ENCODE data around the gene SLC35F6.
"Not testable (repeated sequence)": the region's sequence is repeated elsewhere in the genome, so short reads cannot be mapped to it uniquely, and the experiment has no call there.

The SLC35F6 gene

DNA sequence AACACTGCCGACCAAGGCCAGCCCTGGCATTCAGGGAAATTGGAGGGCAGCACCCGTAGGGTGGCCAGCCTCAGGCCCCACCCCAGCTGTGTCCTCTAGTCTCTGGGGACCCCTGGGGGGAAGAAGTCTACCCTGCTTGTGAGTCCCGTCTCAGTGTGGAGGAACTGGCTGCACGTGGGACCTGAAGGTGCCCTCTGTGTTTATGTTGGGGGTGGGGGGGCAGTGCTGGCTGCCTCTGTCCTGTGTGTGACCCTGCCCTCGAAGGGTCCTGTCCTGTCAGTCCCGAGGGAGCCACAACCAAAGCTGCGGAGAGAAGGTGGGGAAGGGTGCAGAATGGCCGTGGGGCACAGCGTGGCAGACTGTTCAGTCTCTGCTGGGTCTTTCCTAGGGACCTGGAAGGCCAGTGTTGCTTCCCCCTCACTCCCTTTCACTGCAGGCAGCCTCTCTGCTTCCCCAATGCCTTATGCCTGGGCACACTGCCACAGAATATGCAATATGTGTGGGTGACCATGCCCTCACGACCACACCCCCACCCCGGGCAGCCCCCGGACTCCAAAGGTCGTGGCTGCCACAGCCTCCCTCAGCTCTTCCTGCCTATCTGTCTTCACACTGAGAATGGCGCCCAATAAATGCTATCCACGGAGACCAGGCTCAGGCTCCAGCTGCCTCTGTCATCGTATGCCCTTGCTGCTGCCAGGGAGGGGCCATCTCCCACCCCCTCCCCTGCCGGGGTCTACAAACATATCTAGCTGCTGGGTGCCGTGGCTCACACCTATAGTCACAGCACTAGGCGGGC is 33.3 kb upstream of the SLC35F6 start:
- no peak for DNase-seq (ENCODE audit: low spot score)

DNA sequence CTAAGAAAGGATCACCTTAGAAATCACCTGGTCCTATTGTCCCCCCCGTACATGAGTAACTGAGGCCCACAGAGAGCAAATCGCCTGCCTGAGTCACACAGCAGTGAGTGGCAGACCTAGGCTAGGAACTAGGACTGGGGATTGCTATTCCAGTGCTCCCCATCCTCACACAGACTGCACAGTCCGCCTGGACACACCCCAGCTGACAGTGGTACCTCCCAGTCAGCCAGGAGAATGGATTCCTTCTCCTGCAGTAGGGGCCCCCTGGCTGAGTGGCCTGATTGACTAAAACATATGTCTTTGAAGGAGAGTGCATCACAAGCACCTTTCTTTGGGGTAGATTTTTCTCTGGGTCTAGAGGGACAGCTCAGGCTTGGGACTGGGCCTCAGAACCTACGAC is 32.4 kb upstream of the SLC35F6 start:
- DNase-seq (ENCODE audit: low spot score): no peak

DNA sequence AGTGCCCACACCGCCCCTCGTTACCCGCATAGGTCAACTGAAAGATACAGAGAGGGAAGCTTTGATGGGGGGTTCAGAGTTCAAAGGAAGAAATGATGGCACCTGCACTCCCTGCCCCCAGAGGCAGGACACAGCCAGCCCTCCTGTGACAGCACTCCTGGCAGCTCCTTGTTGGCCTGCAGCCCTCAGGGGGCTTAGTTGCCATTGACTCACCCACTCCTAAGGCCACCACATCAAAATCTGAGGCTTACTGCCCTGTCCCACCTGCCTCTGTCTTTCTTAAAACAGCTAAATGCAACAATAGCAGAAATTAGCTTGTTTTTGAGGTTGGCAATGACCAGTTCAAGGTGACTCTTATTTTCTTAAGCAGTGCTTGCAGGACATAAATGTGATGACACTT is 31.6 kb upstream of the SLC35F6 start:
- DNase-seq (ENCODE audit: low spot score): no peak

DNA sequence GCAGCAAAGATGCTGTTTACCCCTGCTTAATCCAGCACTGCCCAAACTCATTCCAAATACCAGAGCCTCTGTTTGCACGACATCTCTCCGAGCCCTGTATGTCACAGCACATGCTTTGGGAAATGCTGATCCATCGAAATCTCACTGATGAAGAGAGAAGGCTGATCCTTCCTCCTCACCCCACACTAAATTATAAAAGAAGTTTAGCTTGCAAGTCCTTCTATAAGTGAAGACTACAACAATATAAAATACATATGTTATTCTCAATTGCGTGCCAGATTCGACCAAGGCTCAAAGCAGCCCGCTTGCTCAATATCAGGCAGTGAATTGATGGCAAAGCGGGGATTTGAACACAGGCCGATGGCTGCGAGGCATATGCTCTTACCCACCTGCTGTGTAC is 30.7 kb upstream of the SLC35F6 start:
- no peak for DNase-seq (ENCODE audit: low spot score)

DNA sequence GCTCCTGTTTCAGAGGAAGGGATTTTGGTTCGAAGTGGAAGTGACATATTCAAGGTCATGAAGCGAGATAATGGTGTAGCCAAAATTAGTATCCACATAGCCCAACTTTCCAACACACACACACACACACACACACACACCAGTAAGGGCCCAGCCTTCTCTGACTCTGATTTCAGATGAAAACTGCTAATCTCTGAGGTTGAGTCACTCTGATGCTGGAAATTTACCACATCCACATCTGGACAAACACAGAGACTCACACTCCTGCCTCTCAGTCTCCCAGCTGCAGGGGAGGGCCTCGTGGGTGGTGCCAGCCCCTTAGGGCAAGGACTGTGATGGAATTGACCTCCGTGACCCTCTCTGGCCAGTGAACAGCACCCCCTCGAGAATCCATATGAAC is 29.0 kb upstream of the SLC35F6 start:
- DNase-seq (ENCODE audit: low spot score): no peak

DNA sequence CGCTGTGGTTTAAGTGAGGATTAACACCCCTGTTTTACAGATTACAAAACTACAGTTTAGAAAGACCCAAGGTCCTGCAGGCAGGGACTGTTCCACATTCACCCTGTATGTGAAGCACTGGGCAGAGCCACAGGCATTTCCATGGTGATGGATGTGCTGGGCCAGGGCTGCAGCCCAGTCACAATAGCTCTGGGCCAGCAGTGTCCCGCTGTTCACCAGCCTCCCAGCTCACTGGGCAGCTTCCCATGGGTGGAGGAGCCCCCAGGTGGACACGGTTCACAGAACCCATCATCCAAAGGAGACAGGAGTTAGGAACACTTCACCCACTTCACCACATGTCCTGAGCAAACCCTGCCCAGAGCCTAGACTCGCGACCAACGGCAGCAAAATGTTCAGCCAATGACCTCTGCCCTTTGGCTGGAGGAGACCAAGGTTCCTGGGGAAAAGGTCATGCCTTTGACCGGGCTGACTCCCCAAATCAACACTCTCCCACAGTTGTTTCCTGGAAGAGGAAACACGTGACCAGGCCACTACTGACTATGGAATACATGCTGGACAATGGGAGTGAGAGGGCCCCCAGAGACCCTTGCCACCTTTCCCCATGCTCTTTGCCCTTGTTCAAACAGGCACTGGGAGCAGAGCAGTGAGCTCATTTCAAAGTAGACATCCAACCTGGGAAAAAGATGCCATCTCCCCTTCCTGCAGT is 28.0 kb upstream of the SLC35F6 start:
- DNase-seq (ENCODE audit: low spot score): no peak

DNA sequence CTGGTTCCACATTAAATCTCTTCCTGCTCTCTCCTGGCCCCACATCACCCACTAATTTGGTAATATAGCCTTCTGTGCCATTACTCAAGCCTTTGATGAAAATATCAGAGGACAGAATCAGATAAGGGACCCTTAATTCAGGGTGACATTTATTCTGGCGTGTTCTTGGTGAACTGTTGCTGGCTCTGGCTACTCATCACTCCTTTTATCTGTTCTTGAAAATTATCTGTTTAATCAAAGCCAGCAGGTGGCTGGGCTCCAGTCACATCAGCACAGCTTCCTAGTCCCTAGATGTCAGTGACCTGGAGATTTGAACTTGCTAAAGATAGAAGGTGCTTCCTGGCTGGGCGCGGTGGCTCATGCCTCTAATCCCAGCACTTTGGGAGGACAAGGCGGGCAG is 26.9 kb upstream of the SLC35F6 start:
- DNase-seq (ENCODE audit: low spot score): no peak

DNA sequence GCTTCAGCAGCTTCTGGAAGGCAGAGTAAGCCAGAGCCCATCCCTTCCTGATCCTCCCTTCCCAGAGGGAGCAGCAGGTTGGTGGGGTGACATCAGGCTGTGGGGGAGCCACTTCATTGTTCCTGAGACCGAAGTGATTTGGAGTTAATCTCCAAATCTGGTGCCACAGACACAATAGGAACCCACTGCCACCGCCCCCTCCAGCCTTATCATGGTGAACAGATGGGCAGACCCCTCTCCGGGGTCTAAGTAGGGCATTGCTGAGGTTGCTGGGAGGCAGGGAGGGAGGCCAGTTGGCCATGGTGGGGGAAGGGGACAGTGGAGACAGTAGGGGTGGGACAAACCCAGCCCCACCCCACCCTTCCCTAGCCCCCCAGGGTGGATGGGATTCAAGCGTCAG is 25.6 kb upstream of the SLC35F6 start:
- DNase-seq (ENCODE audit: low spot score): no peak

DNA sequence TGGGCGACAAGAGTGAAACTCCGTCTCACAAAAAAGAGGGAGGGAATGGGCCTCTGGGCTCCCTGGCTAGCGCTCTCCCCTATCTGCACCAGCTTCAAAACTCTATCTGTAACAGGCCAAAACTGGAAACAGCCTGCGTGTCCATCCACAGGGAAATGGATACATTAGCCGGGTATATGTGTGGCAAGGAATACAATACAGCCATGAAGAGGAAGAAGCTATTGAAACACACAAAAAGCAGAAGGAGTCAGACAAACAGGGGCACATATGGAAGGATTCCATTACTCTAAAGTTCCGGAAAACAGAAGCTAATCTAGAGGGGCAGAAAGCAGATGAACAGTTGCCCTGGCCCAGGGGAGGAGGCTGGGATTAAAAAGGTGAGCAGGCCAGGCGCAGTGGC is 24.6 kb upstream of the SLC35F6 start:
- DNase-seq (ENCODE audit: low spot score): no peak

DNA sequence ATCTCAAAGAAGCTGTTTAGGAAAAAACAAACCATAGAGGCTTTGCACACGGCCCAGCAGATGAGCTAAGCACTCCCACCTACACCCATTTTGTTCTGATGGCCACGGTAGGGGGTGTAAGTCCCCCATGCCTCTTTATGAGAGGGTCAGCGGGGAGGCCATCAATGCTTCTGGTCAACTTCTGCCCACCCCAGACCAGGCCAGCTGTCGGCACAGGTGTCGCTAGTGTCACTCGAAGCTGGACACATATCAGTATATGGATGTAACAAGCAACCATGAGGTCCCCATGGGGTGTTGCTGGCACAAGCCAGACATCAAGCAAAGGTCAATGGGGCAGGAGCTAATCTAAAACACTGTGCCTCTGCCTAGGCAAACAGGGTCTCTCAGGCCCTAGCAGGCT is 23.7 kb upstream of the SLC35F6 start:
- no peak for DNase-seq (ENCODE audit: low spot score)

DNA sequence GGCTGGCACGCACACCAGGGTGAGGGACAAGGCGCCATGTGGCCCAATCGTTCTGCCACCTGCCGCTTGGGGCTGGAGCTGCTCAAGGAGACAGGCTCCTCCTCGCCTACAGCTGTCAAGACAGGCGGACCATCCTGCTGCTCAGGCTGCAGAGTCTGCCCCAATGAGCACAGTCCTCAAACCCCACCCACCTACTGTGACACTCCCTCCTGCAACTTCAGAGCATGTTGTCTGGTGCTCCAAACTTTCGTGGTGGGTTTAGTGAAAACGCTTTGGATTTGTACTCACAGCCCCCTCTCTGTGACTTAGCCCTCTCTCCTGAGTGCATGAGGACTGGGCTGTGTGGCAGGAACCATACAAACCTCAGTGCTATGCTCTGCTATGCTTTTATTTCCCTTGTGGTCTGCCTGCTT is 23.2 kb upstream of the SLC35F6 start:
- no peak for DNase-seq (ENCODE audit: low spot score)

DNA sequence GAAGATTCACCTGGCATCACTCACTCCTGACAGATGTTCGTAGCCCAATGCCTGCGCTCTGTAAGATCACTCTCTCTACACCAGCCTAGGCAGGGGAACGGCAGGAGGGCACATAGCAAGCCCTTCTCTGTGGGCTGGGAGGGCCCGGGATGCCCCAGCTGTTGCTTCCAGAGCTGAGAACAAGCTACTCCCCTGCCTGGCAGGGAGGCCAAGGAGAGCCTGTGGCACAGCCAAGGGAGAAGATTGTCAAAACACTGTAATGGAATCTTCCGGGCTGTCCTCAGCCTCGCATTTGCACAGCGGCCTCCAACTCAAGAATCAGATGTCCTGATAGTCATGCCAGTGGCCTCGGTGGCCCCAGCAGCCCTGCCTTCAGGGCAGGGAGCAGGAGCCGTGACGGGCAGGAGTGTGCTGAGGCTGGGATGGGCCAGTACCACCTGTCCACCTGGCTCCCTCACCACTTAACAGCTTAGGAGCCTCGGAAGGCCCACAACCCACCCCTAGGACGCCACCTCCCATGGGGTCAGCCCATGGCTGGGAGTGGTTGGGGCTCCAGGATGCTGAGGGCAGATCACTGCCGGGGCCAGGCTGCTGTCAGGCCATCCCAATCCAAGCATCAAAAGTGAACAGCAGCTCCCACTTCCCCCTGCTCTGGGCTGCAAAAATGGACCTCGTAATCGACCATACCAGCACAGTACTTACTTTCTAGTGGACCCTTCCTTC is 21.9 kb upstream of the SLC35F6 start:
- no peak for DNase-seq (ENCODE audit: low spot score)

DNA sequence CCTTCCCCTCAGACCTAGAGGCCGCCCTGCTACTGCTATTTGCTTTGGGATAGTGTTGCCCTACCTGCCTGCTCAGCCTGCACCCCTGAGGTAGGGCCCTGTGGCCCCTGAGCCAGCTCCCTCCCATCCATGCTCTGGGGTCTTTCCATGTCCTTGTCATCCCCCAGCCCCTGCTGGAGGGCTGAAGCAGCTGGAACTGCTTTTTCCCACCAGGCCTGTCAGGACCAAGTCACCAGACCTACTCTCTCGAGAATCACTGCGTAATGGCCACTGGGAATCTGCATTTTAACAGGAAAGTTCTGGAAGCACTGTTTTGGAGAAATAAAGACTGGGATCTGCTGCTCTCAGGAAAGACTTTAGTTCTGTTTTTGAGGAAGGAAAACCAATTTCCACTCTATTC is 20.2 kb upstream of the SLC35F6 start:
- no peak for DNase-seq (ENCODE audit: low spot score)

DNA sequence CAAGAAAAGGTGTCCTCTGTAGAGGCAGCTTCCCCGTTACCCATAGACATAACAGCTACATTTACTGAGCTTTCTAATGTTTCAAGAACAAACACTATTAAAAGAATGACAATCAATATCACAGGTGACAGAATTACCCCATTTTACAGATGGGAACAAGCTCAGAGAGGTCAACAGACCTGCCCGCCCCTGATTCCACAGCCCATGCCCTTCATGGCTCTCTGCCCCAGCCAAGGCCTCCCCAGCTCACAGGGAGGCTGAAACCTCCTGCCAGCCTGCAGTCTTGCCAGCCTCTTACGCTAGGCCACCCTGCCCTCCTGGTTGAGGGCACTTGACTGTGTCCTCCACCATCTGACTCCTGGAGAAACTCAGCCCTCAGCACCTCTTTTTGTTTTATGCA is 19.1 kb upstream of the SLC35F6 start:
- DNase-seq (ENCODE audit: low spot score): no peak

DNA sequence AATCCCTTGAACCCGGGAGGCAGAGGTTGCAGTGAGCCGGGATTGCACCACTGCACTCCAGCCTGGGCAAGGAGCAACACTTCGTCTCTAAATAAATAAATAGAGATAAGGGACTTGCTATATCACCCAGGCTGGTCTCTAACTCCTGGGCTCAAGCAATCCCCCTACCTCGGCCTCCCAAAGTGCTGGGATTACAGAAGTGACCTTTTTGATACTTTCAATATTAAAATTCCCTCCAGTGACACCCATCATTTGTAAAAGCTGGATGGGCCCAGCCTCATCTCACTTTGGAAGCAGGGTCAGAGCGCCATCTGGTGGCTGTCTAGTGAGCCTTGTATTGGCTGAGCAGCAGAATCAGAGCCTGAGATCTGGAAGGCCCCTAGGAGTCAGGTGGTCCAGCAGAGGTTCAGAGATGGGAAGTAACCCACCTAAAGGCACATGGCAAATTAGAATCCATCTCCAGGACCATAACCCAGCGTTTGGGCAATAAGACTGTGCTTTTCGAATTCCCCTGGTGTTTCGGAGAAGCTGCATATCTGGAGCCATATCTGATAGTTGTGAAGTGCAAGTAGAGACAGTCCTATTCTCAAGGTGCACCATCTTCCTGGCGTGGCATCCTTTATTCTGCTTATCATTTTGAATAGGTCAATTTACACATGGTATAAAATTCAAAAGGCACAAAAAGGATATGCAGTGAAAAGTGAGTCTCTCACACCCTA is 18.3 kb upstream of the SLC35F6 start:
- peak; percentile 73 for DNase-seq (ENCODE audit: low spot score)

DNA sequence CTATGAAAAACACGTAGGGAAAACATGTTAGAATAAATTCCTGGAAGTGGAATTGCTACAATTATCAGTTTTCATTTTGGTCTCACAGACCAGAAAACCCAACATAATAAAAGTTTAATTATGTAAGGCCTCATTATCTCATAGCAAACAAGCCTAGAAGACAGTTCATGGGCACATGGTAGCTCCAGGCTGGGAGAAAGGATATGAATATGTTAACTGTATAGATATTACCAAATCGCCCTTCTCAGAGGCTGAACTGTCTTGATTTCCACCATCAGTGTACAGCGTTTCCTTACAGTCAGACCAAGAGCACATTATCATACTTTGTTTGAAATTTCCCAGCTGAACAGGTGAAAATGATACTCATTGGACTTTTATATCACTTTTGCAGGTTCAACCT is 17.1 kb upstream of the SLC35F6 start:
- no peak for DNase-seq (ENCODE audit: low spot score)

DNA sequence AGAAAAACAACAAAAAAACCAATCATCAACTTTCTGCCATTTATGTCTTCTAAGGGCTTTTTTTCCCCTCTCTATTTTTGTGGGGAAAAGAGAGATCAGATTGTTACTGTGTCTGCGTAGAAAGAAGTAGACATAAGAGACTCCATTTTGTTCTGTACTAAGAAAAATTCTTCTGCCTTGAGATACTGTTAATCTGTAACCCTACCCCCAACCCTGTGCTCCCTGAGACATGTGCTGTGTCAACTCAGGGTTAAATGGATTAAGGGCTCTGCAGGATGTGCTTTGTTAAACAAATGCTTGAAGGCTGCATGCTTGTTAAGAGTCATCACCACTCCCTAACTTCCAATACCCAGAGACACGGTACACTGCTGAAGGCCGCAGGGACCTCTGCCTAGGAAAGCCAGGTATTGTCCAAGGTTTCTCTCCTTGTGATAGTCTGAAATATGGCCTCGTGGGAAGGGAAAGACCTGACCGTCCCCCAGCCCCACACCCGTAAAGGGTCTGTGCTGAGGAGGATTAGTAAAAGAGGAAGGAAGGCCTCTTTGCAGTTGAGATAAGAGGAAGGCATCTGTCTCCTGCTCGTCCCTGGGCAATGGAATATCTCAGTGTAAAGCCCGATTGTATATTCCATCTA is 14.2 kb upstream of the SLC35F6 start:
- not testable (repeated sequence) for DNase-seq (ENCODE audit: low spot score)

DNA sequence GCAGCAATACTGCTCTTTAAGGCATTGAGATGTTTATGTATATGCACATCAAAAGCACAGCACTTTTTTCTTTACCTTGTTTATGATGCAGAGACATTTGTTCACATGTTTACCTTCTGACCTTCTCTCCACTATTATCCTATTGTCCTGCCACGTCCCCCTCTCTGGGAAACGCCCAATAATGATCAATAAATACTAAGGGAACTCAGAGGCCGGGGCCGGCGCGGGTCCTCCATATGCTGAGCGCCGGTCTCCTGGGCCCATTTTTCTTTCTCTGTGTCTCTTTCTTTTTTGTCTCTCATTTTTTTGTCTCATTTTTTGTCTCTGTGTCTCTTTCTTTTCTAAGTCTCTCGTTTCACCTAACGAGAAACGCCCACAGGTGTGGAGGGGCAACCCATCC is 13.6 kb upstream of the SLC35F6 start:
- not testable (repeated sequence) for DNase-seq (ENCODE audit: low spot score)

DNA sequence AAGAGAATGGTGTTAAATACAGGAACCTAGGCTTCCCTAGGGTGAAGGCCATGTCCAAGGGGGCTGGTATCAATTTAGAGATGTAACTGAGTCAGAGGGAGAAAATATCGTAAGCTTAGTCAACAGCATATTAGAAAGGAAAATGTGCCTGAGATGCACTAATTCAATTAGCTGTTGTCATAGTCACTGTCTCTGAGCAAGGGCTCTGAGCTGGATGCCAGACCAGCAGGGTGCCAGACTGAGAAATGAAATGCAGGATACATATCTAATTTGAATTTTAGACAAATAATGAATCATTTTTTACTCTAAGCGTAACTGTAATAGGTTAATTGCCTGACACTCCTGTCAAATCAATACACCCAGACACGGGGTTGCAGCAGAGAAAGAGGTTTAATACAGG is 11.4 kb upstream of the SLC35F6 start:
- no peak for DNase-seq (ENCODE audit: low spot score)

DNA sequence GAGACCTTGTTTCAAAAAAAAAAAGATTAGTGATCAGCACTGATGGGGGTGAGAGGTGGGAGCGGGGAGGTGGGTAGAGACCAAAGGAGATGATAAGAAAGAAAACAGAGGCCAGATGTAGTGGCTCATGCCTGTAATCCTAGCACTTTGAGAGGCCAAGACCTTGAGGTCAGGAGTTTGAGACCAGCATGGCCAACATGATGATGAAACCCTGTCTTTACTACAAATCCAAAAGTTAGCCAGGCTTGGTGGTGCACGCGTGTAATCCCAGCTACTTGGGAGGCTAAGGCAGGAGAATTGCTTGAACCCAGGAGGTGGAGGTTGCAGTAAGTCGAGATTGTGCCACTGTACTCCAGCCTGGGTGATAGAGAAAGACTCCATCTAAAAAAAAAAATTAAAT is 9.5 kb upstream of the SLC35F6 start:
- no peak for DNase-seq (ENCODE audit: low spot score)

DNA sequence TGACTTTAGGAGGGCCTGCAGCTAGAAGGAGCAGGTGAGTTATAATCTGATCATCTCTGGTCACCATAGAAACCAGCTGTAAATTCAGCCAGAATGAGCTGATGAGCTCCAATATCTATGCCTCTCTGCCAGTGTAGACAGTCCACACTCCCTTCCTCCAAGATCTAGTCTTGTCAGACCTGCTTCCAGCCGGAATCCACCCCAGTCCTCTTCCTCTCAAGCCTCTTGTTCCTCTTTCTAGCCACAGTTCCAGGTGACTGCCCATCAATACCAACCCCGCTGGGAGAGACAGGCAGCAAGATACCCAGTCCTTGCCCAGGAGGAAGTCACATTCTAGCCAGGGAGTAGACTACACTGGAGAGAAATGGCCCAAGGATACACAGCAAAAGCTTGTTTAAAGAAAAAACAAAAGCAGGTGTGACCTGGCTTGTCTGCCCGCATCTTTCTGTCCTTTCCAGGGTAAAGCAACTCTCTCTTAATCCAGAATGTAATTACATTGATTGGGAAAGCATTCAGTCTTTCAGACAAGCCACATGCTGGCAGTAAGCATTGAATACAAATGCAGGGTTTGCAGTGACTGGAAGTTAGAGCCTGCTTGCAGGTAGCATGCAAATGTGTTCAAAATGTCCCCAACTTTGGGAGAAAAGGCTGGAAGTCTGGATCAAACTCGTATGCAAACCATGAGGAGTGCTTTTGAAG is 9.0 kb upstream of the SLC35F6 start:
- no peak for DNase-seq (ENCODE audit: low spot score)

Data from COLO829 (cell line).